Fibroblast of skin of left quadriceps (primary cell): ENCODE data around the gene TRIP6.

ENCODE experiments used
- DNase-seq, 2 experiments: peaks; one replicate each; pipeline ENCODE4 v3.0.0-alpha.2; 2013; ENCODE audit warnings: low read depth in 2 of 2

The TRIP6 gene

DNA sequence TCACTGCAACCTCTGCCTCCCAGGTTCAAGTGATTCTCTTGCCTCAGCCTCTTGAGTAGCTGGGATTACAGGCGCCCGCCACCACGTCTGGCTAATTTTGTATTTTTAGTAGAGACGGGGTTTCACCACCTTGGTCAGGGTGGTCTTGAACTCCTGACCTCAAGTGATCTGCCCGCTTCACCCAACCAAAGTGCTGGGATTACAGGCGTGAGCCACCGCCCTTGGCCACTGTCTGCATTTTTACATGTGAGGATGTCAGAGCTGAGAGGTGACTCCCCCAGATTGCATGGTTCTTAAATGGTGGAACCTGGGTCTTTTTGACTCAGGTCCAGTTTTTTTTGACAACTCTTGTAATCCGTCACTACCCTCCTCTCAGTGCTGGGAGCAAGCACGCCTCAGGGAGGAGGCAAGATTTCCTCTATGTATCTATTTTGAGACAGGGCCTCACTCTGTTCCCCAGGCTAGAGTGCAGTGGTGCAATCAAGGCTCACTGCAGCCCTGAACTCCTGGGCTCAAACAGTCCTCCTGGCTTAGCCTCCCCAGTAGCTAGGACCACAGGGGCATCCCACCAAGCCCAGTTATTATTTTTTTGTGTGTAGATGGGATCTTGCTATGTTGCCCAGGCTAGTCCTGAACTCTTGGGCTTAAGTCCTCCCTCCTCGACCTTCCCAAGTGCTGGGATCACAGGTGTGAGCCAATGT lies 6.6 kb downstream of the TRIP6 start:
- no peak for DNase-seq

DNA sequence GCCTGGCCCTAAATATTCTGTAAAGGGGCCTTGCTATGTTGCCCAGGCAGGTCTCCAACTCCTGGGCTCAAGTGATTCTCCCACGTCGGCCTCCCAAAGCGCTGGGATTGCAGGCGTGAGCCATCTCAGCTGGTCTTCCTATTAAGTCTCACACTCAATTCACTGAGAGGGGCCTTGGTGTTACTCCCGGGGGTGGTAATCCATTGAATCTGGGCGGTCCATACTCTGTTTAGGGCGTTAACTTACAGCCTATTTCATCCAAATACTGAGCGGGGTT lies 7.1 kb downstream of the TRIP6 start:
- no peak for DNase-seq

DNA sequence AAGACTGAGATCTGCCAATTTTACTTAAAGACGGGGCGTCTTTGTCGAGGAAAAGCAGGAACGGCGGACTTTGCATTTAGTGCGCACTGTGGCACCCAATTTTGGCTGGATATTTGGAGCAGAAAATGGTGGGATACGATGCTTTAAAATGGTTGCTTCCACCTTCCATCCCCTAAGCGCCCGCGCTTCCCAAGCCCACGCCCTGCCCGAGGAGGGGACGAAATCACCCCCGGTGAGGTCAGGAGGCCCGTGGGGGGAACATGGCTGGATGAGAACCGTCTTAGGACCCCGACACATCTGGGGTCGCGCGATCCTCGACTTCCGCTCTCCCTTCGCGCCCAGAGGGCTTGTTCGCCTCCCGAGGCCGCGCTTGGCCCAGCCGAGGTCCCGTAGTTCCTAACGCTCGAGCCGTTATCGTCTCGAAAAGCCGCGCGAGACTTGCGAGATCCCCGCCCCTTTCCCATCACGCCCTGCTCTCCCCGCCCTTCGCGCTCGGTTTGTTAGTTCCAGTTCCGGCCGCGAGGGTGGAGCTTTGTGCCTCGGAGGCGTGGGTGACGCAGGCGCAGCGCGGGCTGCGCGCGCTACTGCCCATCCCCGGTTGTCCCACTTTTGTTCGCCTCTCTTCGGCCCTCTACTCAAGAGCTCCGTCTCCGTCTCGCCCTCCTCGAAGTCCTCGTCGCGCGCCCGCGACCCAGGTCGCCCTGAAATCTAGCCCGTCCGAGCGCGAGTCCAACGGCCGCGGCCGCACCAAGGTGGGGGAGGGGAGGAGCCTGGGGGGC lies 7.6 kb downstream of the TRIP6 start, which contains the start of gene SRRT:
Gene SRRT, plus strand, starts transcription at position 527 of the 779 bp plus-strand sequence. CDS start 488 bp downstream, outside the sequence.
- DNase-seq = peak; percentile 96 to 97

DNA sequence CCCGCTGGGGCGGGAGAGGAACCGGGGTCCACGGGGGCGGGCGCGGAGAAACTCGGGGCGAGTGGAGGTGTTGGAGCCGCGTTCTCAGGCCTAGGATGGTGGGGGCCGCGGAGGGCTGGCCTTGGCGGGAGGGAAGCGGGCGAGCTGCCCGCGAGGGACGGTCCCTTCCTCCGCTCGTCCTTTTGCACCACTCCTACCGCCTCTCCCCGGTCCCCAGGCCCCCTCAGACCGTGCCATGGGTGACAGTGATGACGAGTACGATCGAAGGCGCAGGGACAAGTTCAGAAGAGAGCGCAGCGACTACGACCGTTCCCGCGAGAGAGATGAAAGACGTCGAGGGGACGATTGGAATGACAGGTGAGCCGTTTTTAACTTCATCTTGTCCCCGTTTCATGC lies 8.2 kb downstream of the TRIP6 start:
- no peak for DNase-seq

DNA sequence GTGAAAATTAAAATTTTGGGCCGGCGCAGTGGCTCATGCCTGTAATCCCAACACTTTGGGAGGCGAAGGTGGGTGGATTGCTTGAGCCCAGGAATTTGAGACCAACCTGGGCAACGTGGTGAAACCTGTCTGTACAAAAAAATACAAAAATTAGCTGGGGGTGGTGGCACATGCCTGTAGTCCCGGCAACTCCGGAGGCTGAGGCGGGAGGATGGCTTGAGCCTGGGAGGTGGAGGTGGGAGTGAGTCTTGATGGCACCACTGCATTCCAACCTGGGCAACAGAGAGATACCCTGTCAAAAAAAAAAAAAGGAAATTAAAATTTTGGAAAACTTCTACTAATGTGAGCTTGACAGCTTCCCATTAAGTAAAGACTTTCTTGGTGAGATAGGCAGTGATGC lies 10.8 kb downstream of the TRIP6 start:
- no peak for DNase-seq

DNA sequence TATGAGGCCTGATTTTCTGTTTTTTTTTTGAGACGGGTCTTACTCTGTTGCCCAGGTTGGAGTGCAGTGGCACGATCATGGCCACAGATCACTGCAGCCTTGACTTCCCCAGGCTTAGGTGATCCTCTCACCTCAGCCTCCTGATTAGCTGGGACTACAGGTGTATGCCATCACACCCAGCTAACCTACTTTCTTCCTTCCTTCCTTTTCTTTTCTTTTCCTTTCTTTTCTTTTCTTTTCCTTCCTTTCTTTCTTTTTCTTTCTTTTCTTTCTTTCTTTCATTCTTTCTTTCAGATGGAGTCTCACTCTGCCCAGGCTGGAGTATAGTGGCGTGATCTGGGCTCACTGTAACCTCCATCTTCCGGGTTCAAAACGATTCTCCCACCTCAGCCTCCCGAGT lies 11.5 kb downstream of the TRIP6 start:
- no peak for DNase-seq

DNA sequence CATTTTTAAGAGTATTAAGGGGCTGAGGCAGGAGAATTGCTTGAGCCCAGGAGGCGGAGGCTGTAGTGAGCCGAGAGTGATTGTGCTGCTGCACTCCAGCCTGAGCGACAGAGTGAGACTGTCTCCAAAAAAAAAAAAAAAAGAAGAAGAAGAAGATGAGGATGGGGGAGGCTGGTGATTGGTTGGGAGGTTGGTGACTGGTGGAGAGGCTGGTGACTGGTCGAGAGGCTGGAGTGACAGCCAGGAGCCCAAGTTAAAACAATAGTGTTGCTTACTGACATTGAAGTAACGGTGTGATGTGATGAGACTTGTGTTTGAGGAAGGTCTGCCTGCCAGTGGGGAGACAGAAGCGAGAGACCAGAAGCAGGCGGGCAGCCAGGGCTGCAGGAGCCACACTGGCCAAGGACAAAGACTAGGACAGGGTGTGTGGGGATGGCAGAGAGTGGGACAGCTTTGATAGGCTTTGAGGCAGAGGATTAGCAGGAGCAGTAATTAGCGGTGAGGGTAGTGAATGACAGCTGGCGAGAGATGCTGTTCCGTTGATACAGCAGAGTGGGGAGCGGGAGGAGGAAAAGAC lies 12.6 kb downstream of the TRIP6 start:
- DNase-seq = no peak

DNA sequence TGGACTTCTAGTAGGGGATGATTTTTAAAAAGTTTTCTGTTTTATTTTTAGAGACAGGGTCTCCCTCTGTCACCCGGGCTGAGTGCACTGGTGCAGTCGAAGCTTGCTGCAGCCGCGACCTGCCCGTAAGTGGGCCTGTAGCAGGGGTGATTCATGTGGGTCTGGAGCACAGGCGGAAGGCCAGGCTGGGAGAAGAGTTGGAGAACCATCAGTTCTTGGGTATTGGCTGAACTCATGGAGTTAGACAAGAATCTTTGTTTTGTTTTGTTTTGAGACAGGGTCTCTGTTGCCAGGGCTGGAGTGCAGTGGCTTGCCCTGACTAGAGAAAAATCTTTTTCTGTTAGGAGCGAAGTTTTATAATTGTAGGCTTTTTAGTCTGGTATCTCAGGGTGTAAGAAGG lies 13.5 kb downstream of the TRIP6 start:
- DNase-seq = no peak

DNA sequence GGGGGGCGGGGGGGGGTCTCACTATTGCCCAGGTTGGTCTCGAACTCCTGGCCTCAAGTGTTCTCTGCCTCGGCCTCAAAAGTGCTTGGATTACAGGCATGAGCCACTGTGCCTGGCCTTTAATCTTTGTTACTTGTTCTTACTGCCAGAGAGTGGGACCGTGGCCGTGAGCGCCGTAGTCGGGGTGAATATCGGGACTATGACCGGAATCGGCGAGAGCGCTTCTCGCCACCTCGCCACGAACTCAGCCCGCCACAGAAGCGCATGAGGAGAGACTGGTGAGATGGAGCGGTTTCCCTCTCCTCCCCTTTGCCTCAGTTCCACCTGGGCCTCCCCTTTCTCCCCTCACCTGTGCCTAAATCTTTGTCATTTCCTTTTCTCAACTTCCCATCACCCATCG lies 13.9 kb downstream of the TRIP6 start:
- DNase-seq = no peak

DNA sequence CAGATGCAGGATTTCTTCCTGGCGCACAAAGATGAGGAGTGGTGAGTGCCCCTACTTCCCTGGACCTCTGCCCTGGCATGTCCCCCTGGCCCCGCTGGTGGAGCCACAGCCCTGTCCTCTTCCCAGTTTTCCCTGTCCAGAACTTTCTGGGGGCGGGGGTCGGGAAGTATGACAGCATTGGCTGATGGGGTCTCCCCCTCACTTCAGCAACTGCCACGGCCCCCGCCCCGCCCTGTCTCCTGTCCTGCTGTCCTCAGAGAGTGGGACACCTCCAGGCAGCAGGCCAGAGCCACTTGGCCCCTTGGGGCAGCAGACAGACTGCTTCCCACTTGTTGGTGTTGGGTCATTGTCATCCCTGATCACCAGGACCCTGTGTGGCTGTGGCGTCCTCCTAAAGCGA lies 15.0 kb downstream of the TRIP6 start:
- no peak for DNase-seq

DNA sequence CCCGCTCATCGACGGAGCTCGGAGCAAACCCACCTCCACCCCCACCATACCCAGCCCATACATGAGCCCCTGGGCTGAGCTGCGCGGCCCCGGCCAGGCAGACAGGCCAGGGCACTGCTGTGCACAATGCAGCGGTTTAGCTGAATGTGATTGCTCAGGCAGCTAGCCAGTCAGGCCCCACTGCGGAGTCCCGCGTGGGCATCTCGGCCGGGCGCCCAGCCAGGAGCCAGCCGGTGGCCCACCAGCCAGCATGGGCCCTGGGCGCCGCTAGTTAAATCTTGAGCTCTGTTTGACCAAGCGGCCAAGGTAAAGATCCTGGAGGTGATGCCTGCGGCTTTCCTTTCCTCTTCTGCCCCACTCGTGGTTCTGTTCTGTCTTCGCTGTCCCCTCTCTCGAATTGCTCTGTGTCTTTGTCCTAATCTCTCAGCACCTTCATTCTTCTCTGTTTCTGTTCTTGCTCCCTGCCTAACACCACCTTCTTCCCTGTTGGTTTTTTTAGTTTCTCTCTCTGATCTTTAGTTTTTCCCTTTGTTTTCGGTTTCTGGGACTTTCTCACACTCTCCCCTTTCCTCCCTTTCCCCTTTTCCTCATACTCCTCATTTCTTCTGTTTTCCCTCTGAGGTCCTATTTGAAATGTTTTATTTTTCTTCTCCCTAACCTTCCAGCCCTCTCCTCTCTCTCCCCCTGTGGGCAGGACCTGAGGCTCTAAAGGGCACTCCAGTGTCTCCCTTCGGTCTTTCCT lies 15.8 kb downstream of the TRIP6 start:
- DNase-seq = no peak

DNA sequence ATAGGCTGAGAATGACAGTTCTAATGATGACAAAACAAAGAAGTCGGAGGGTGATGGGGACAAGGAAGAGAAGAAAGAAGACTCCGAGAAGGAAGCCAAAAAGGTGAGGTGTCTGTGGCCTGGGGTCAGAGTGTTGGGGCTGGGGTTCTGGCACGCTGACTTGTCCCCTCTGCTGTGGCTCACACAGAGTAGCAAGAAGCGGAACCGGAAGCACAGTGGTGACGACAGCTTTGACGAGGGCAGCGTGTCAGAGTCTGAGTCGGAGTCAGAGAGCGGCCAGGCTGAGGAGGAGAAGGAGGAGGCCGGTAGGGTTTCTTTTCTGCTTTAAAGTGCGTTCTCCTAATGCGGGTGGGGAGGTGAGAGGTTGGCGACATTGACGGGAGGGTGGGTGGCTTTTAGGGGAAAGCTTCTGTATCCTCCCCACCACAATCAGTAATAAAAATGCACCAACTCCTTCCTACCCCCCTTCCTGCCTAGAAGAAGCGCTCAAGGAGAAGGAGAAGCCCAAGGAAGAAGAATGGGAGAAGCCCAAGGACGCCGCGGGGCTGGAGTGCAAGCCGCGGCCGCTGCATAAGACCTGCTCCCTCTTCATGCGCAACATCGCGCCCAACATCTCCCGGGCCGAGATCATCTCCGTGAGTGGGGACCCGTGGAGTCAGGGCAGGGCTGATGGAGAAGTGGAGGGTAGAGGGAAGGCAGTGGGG lies 17.7 kb downstream of the TRIP6 start:
- no peak for DNase-seq

DNA sequence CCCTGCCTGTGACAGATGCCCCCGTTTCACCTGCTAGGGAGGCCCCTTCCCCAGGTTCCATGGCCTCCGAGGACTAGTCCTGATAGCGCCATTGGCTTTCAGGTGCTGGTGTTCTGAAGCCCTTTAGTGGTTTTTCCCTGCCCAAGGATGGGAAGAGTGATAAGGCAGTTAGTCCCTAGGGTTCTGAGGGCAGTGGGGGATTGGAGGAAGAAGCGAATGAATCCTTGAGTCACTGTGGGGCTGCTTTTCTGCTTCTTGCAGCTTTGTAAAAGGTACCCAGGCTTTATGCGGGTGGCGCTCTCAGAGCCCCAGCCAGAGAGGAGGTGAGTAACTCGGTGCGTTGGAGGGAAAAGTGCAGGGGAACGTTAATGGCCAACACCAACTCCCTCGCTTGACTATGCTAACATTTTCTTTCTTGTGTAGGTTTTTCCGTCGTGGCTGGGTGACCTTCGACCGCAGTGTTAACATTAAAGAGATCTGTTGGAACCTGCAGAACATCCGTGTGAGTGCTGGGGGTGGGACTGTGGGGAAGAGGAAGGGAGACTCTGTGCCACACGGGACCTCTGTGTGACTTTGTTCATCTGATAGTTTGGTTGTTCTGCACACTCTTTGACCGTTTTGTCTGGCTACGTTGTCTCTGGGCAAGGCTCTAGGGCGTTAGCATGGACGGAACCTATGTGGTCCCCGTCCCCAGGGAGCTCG lies 18.4 kb downstream of the TRIP6 start:
- no peak for DNase-seq

DNA sequence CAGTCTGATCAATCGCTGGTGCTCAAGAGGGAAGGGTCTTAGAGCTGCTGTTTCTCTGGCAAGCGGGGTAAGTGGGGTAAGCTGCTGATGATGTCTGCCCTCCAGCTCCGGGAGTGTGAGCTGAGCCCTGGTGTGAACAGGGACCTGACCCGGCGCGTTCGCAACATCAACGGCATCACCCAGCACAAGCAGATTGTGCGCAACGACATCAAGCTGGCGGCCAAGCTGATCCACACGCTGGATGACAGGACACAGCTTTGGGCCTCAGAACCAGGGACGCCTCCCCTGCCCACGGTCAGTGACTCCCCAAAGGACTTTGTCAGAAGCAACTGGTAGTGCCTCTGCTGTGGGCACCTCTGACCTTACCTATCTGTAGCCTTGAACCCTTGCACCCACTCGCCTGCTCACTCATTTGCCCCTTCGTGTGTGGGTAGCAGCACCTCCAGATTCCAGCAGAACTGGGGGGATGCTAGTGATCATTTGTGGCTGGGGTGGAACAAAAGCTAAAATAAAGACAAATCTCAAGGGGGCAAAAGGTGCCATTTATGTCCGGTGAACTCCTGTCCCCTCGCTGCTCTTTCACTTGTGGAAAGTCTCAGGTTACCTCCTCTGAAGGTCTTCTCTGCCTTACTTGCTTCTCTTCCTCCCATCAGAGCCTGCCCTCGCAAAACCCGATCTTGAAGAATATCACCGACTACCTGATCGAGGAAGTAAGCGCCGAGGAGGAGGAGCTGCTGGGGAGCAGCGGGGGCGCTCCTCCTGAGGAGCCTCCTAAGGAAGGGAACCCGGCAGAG lies 19.2 kb downstream of the TRIP6 start:
- DNase-seq = no peak

DNA sequence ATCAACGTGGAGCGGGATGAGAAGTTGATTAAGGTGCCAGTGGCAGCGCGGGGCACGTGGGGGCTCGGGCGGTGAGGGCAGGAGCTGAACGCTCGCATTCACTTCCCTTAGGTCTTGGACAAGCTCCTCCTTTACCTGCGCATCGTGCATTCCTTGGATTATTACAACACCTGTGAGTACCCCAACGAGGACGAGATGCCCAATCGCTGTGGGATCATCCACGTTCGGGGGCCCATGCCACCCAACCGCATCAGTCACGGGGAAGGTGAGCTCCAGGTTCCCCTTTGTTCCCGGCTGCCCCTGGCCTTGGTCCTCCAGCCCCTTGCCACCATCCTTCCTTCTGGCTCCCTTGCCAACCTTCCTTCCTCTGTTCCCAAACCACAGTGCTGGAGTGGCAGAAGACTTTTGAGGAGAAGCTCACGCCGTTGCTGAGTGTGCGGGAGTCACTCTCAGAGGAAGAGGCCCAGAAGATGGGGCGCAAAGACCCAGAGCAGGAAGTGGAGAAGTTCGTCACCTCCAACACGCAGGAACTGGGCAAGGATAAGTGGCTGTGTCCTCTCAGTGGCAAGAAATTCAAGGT lies 19.8 kb downstream of the TRIP6 start:
- no peak for DNase-seq

DNA sequence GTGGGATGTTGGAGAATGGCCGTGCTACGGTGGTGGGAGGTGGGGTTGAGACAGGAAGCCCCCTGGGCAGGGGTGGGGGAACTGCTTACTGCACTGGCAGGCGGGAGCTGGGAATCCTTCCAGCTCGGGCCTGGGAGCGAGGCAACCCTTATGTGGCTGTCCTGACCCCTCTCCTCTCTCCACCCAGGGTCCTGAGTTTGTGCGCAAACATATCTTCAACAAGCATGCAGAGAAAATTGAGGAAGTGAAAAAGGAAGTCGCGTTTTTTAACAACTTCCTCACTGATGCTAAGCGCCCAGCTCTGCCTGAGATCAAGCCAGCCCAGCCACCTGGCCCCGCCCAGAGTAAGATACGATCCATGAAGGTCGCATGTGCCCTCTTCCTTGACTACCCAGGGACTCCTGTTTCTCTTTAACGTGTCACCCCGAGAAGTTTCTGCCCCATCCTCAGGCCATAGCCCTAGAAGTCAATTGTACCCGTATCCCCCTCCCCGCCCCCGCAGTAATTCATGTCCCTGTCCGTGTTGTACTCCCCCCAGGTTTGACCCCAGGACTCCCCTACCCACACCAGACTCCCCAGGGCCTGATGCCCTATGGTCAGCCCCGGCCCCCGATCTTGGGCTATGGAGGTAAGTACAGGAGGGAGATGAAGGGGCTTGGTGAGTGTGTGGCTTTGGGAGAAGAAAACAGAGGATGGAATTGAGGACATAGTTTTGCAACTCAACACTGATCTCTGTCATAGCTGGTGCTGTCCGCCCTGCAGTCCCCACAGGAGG lies 20.5 kb downstream of the TRIP6 start:
- DNase-seq = no peak

DNA sequence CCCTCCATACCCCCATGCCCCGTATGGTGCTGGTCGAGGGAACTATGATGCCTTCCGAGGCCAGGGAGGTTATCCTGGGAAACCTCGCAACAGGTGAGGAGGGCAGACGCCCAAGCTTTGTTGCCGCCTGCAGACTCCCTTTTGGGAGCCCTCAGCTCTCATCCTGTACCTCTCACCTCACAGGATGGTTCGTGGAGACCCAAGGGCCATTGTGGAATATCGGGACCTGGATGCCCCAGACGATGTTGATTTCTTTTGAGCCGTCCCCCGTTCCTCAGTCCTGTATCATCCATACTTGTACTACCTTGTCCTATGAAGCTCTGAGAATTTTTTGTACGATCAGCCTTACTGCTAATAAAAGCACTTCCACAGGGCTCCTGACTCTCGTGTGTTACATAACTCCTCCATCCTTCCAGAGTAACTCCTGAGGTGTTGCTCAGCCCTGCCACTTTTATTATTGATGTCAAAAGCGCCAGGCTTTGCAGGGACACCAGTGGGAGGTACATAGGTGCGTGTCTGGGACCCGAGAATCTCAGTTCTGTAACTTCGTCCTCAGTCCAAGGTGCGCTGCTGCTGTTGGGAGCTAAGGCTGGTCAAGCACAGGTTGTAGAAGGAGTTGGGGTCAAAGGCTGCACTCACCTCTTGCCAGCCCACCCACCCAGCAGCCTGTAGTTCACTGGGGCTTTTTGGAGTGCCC lies 21.3 kb downstream of the TRIP6 start:
- no peak for DNase-seq

DNA sequence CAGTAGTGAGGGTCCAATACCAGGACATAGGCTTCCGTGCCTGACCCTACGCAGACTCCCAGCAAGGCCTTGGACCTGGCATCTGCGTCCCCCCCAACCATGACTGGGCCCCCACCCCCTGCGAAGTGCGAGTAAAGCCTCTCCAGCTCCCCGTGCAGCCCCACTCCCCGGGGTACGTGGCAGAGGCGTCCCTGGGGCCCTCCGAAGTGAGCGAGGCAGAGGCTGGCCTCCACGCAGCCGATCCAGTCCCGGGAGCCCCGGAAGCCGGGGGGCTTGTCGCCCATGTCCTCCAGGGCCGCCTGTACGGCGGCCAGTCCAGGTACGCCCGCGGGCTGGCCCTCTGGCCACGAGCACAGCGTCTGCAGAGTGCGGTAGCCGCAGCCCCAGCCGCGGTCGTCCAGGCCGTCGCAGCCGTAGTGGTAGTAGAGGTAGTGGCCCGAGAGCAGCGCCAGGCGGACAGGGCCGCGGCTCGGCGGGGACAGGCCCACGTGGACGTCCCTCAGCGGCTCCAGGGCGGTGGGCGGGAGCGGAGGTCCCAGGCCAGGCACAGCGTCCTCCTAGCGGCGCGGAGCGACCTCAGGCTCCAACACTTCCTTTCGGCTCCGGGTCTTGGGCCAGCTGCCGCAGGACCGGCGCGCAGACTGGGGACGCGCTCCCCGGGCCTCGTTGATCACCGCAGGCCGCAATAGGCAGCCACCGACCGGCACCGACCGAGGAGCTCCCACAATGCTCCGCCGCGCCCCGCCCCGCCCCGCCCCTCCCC lies 22.0 kb downstream of the TRIP6 start, which contains the start of gene UFSP1:
Gene UFSP1, minus strand, starts transcription at position 728 of the 763 bp plus-strand sequence. Its CDS starts 444 bp downstream, at position 284.
- DNase-seq = no peak
